Measurements from ENCODE around the gene ACO2. TPM values are rescaled to one million over a fixed set of nuclear protein-coding genes. Genes with fewer than 3 reads are reported as not detected.

Gene ACO2
- total RNA-seq, 1 experiment from 2014 or later = 66.6 TPM

DNA sequence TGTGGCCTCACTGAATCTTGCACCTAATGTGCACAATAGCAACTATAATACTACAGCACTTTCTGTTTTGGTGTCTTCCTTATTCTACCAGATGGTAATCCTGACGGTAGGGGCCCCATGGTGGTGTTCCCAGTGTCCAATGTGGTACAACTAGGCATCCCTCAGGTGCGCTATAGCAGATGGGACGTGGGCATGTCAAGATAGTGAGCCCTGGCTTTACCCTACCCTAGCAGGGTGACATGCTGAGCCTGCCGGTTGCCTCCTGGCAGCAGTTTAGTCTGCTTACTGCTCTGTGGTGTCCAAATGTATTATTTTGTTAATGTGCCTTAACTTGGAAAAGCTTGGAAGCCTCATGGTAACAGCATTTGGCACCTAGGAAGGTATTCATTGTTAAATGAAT lies 19.2 kb downstream of the ACO2 start:
- Histone ChIP-seq H3K18ac (ENCODE audit: insufficient read length, low read depth, low read length) (no peak overlapping the region), H4K91ac (ENCODE audit: insufficient read length, low read depth, low read length) (no peak overlapping the region), H3K79me2 (ENCODE audit: insufficient read depth, low read length) (peaks cover 10% of the 10 kb centered on the region; the same call in 1 of the 2 replicates), H3K27me3 (ENCODE audit: insufficient read depth, low read length) (no peaks in the 10 kb centered on the region), H2BK5ac (ENCODE audit: insufficient read length, low read length) (no peak overlapping the region), H3K27ac (ENCODE audit: insufficient read length, low read depth, low read length) (peak overlapping the region; percentile 36), H3K4me1 (ENCODE audit: insufficient read depth, low read length) (peaks cover 16% of the 10 kb centered on the region), H2BK12ac (ENCODE audit: insufficient read length, low read depth, low read length) (no peak overlapping the region), H3K4me2 (ENCODE audit: insufficient read depth, insufficient read length, low read length) (peak overlapping the region; percentile 17), H4K8ac (replicated peaks; ENCODE audit: insufficient read length, low read depth, low read length) (no peak overlapping the region), H2AK5ac (ENCODE audit: insufficient read length, low read length) (no peak overlapping the region), H3T11ph (ENCODE audit: low read length) (no peak overlapping the region), H4K5ac (ENCODE audit: insufficient read length, low read depth, low read length) (no peak overlapping the region), H2BK120ac (ENCODE audit: low read depth, low read length, poor library complexity, severe bottlenecking) (no peak overlapping the region), H3K9me3 (ENCODE audit: control insufficient read depth, low read depth, low read length) (no peaks in the 10 kb centered on the region), H2BK15ac (ENCODE audit: low read depth, low read length) (no peak overlapping the region), H2AFZ (ENCODE audit: low read length) (no peak overlapping the region), H3K79me1 (ENCODE audit: insufficient read depth, low read depth, low read length, poor library complexity, severe bottlenecking) (peaks cover 12% of the 10 kb centered on the region), H3K14ac (ENCODE audit: insufficient read depth, low read length) (no peak overlapping the region; the same call in 1 of the 2 replicates), H3K23me2 (ENCODE audit: insufficient read length, low read depth, low read length, poor library complexity, severe bottlenecking) (no peaks in the 10 kb centered on the region), H3K23ac (ENCODE audit: insufficient read length, low read depth, low read length) (no peak overlapping the region), H3K4ac (ENCODE audit: low read depth, low read length) (no peak overlapping the region), H3K56ac (ENCODE audit: insufficient read length, low read depth, low read length) (no peak overlapping the region), H3K9ac (ENCODE audit: extremely low read depth, insufficient read length, low read length) (peak overlapping the region; percentile 50), H2BK20ac (ENCODE audit: low read depth, low read length, poor library complexity, severe bottlenecking) (no peak overlapping the region), H4K20me1 (ENCODE audit: control insufficient read depth, insufficient read depth, insufficient read length) (no peaks in the 10 kb centered on the region)
- H3K27ac Mint-ChIP-seq = peak overlapping the region in 1 of 3 experiments; percentile 45; a peak in 1 of 7 replicates
- H3K4me1 Mint-ChIP-seq = peaks cover 55 to 66% of the 10 kb centered on the region in 2 experiments
- no peaks in the 10 kb centered on the region; a peak in 2 of 7 replicates for H3K36me3 Mint-ChIP-seq (ENCODE audit: insufficient read depth in 1 of 3, low read depth in 3 of 3)
- DNase-seq = no peak
- WGBS (ENCODE audit: extremely low coverage, insufficient read length, low lambda C conversion rate) = no CpG with 5 or more reads among the region's 4 CpGs
- no peak overlapping the region for H3K4me3 Mint-ChIP-seq
- TF ChIP-seq, protein P1, sequence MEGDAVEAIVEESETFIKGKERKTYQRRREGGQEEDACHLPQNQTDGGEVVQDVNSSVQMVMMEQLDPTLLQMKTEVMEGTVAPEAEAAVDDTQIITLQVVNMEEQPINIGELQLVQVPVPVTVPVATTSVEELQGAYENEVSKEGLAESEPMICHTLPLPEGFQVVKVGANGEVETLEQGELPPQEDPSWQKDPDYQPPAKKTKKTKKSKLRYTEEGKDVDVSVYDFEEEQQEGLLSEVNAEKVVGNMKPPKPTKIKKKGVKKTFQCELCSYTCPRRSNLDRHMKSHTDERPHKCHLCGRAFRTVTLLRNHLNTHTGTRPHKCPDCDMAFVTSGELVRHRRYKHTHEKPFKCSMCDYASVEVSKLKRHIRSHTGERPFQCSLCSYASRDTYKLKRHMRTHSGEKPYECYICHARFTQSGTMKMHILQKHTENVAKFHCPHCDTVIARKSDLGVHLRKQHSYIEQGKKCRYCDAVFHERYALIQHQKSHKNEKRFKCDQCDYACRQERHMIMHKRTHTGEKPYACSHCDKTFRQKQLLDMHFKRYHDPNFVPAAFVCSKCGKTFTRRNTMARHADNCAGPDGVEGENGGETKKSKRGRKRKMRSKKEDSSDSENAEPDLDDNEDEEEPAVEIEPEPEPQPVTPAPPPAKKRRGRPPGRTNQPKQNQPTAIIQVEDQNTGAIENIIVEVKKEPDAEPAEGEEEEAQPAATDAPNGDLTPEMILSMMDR (conservative IDR thresholded peaks at IDR 0.05) = no peak
- H3K27me3 Mint-ChIP-seq (ENCODE audit: low read depth) = peaks cover 2% of the 10 kb centered on the region; the same call in 1 of the 2 replicates
- no peaks in the 10 kb centered on the region for H3K9me3 Mint-ChIP-seq

Data from H9 (cell line).